Activated naive CD8-positive, alpha-beta T cell treated with anti-CD3 and anti-CD28 coated beads for 36 hours (primary cell): ENCODE results near the gene MTFMT. TPM values are rescaled to one million over a fixed set of nuclear protein-coding genes. Genes with fewer than 3 reads are reported as not detected.

Experiments
- DNase-seq: peaks from one replicate; pipeline ENCODE4 v3.0.0; 2021
- H3K27ac Mint-ChIP-seq: one replicate; pipeline ENCODE4 v1.8.0; 2022; ENCODE audit warnings: mild to moderate bottlenecking, moderate library complexity, mixed read lengths
- H3K27me3 Mint-ChIP-seq: one replicate; pipeline ENCODE4 v1.8.0; 2022; ENCODE audit warnings: mild to moderate bottlenecking, mixed read lengths
- H3K36me3 Mint-ChIP-seq: one replicate; pipeline ENCODE4 v1.8.0; 2021; ENCODE audit warnings: mild to moderate bottlenecking, mixed read lengths
- H3K4me1 Mint-ChIP-seq: one replicate; pipeline ENCODE4 v1.8.0; 2021; ENCODE audit warnings: mixed read lengths
- H3K4me3 Mint-ChIP-seq: one replicate; pipeline ENCODE4 v1.8.0; 2022; ENCODE audit warnings: mild to moderate bottlenecking, moderate library complexity, mixed read lengths
- H3K9me3 Mint-ChIP-seq: one replicate; pipeline ENCODE4 v1.8.0; 2022; ENCODE audit warnings: mixed read lengths
- total RNA-seq, 2 experiments: library from RNA; stranded (reverse); gene quantifications; one replicate each; pipeline ENCODE4 v1.2.3, GENCODE V29; 2021

MTFMT gene
- total RNA-seq, 2 experiments from 2014 or later, result 26.8 to 28.3 TPM

DNA sequence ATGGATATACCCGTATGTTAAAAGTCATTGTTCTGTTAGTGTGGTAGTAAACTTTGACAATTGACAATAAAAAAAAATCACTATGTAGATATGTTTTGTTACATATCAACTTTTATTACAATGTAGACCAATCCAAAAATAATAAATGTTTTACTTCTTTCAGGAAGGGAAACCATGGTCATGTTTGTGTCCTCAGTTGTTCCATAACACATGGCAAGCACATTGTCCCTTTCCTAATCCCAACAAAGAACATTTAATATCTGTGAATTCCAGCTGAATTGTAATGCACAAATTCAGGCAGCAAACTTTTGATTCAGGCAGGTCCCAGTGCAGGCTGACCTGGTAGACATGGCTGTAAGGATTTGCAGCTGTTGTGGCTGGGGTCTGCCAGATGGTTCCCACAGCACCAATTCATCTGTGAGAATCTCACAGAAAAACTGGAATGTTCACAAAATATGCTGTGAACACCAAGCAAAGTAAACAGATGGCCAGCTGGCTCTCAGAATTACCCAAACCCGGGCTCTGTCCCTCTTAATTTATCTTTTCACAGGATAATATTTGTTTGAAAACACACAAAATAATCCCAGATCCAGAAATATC is 37.8 kb downstream of the MTFMT start:
- no peak overlapping the region for H3K4me3 Mint-ChIP-seq
- no peak for DNase-seq
- peaks cover 9% of the 10 kb centered on the region for H3K36me3 Mint-ChIP-seq
- no peak overlapping the region for H3K27ac Mint-ChIP-seq
- H3K4me1 Mint-ChIP-seq, result peaks cover 31% of the 10 kb centered on the region
- H3K9me3 Mint-ChIP-seq, result no peaks in the 10 kb centered on the region
- H3K27me3 Mint-ChIP-seq, result no peaks in the 10 kb centered on the region

DNA sequence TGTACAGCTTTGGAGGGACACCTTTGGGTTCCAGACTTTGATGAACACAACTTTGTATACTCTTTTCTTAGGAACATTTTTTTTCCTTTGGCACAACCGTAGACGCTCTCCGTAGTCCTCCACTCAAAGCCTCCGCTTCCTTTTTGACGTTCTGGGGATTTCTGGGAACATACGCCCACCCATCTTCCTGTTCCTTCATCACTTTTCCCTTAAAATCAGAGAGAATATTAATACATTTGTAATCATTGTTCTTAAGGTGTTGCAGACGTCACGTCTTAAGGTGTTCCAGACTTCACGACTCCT is 39.3 kb downstream of the MTFMT start:
- peak overlapping the region; percentile 88 for H3K27ac Mint-ChIP-seq
- no peak for DNase-seq
- H3K36me3 Mint-ChIP-seq, result peaks cover 12% of the 10 kb centered on the region
- H3K4me1 Mint-ChIP-seq, result peaks cover 38% of the 10 kb centered on the region
- no peaks in the 10 kb centered on the region for H3K9me3 Mint-ChIP-seq
- H3K27me3 Mint-ChIP-seq, result no peaks in the 10 kb centered on the region
- peak overlapping the region; percentile 90 for H3K4me3 Mint-ChIP-seq

DNA sequence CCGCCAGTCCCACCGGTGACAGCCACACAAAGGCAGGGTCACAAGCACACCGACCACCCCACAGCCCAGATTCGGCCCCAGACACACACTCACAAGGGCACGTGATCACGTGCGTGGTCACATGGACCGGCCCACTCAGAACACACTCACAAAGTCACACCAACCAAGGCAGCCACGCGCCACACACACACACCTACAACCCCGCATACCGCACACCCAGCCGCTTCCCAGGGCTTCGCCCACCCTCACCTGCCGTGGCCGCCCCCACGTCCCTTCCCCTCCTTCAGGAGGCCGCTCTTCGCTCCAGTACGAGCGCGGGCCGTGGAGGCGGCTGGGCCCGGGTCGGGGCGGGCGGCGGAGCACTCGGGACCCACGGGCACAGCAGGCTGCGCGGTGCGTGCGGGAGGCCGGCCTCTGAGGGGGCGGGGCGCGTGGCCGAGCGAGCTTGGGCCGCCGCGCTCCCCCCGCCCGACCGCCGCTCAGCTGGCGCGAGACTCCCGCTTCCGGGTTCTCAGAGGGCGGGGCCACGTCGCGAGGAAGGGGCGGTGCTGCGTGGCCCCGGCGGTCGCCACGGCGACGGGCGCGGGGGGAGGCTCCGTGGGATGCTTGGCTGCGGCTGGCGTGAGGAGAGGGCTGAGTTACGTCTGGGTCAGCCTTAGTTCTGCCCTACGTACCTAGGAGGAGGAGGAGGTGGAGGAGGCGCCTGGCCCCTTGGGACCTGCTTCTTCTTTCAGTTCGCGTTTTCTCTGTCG is 39.8 kb downstream of the MTFMT start, which contains the start of gene SPG21:
Gene SPG21 (minus strand): TSS at position 499 of the 752 bp plus-strand sequence. CDS start 6,345 bp downstream, outside the sequence.
- Mint-ChIP-seq H3K27ac (peak within 1 kb of the TSS; percentile 88), H3K4me3 (peak within 1 kb of the TSS; percentile 93), H3K4me1 (peaks cover 42% of the 10 kb centered on the region), H3K36me3 (peaks cover 12% of the 10 kb centered on the region), H3K27me3 (no peaks in the 10 kb centered on the region), H3K9me3 (no peaks in the 10 kb centered on the region)
- peak; percentile 94 for DNase-seq

DNA sequence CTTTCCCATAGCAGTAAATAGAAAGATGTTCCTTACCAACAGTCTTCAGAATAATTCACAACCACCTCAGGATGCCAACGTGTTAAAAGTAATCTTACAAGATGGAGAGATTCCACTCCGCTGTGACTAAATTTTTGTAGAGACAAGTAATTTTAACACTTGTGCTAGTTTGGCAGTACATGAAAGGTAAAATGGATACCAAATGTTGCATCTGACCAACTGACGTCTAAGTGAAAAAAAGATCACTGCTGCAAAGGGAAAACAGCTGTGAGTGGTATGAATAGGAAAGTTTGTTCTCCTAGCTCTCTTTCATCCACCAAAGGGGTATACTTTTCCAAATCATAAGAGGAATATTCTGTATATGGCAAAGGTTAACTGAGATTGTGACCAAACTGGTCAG is 42.3 kb downstream of the MTFMT start:
- Mint-ChIP-seq H3K4me3 (no peak overlapping the region), H3K27ac (no peak overlapping the region), H3K9me3 (no peaks in the 10 kb centered on the region), H3K36me3 (peaks cover 17% of the 10 kb centered on the region), H3K4me1 (peaks cover 41% of the 10 kb centered on the region), H3K27me3 (no peaks in the 10 kb centered on the region)
- no peak for DNase-seq

DNA sequence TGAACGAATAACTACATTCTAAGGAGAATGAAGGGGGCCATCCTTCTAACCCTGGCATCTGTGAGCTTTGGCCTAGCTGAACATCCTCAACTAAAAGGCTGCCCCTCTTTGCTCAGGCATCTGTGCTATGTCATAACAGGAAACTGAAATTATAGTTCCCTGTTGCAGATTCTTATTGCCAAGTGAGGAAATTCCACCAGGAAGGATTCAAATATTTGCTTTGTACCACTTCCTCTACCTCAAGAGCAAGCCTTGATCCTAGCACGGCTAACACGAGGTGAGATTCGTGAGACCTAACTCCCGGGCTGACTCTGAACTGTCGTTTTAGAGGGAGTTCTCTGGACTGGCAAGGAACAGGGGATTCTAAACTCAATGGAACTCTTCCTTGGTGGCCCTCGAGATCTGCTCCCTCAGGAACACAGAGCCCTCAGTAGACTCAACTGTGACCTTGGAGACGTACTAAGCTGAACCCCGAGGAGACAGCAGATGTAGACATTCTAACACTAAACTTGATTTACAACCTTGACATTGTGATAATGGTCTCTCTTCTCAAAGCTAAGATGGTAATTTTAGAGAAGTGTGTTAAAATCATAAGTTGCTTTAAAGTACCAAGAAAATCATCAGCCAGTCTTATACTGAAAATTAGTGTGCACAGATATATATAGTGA is 43.9 kb downstream of the MTFMT start:
- Mint-ChIP-seq H3K4me3 (peak overlapping the region; percentile 15), H3K27ac (peak overlapping the region; percentile 50), H3K4me1 (peaks cover 41% of the 10 kb centered on the region), H3K27me3 (no peaks in the 10 kb centered on the region), H3K36me3 (peaks cover 17% of the 10 kb centered on the region), H3K9me3 (no peaks in the 10 kb centered on the region)
- DNase-seq, result no peak

DNA sequence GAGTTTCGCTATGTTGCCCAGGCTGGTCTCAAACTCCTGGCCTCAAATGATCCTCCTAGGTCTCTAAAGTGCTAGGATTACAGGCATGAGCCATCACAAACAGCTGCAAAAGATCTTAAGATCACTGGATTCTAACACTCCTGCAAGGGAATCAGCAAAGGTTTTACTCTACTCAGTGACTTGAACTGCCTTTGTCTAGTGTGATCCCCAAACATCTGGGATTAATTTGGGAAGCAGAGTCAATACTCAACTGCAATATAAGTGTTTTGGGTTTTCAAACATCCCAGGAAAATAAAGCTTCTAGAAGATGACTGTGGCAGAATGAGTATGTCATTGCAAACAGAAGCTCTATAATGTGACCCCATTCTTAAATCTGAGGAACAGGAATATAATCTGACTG is 47.0 kb downstream of the MTFMT start:
- Mint-ChIP-seq H3K4me3 (no peak overlapping the region), H3K4me1 (peaks cover 25% of the 10 kb centered on the region), H3K36me3 (peaks cover 10% of the 10 kb centered on the region), H3K27me3 (no peaks in the 10 kb centered on the region), H3K9me3 (no peaks in the 10 kb centered on the region), H3K27ac (no peak overlapping the region)
- DNase-seq, result no peak

DNA sequence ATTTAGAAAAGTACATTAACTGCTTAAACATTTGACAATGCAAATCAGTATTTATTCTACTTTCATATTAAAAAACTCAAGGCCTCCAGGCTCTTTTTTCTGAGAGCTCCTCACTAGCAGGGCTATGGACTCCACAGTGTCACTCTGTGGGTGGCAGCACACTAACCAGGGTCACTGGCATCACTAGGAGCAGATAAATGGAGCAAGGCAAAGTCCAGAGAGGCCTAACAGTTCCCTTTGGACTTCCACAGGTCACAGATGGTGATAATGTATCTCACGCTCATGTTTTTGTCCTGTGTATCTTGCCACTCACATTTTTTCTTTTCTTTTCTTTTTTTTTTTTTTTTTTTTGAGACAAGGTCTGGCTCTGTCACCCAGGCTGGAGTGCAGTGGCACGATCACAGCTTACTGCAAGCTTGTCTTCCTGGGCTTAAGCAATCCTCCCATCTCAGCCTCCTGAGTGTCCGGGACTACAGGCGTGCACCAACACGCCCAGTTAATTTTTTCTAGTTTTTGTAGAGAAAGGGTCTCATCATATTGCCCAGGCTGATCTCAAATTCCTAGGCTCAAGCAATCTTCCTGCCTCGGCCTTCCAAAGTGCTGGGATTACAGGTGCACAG is 47.5 kb downstream of the MTFMT start:
- Mint-ChIP-seq H3K36me3 (peaks cover 13% of the 10 kb centered on the region), H3K4me1 (peaks cover 20% of the 10 kb centered on the region), H3K9me3 (no peaks in the 10 kb centered on the region), H3K27ac (no peak overlapping the region), H3K4me3 (no peak overlapping the region), H3K27me3 (no peaks in the 10 kb centered on the region)
- no peak for DNase-seq

DNA sequence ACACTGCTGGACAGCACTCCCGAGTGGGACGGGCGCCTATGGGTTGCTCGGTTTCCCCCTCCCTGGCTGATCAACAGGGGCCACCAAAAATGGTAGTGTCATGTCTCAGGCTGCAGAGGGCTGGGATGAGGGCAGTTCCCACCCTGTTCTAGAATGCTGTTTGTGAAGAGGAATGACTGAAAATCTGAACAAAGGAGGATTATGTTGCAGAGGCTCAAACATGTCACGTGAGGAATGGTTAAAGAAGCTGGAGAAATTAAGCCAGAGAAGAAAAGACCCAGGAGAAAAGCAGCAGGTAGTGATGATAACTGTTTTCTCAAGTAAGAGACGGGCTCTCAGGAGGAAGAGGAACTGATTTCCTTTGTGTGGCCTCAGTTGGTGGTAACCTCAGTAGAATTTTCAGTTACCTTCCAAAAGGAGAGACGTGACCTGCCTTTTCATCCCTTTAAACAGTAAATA is 50.2 kb downstream of the MTFMT start:
- peaks cover 6% of the 10 kb centered on the region for H3K4me1 Mint-ChIP-seq
- DNase-seq, result no peak
- no peaks in the 10 kb centered on the region for H3K9me3 Mint-ChIP-seq
- no peak overlapping the region for H3K27ac Mint-ChIP-seq
- H3K27me3 Mint-ChIP-seq, result no peaks in the 10 kb centered on the region
- no peak overlapping the region for H3K4me3 Mint-ChIP-seq
- peaks cover 16% of the 10 kb centered on the region for H3K36me3 Mint-ChIP-seq

DNA sequence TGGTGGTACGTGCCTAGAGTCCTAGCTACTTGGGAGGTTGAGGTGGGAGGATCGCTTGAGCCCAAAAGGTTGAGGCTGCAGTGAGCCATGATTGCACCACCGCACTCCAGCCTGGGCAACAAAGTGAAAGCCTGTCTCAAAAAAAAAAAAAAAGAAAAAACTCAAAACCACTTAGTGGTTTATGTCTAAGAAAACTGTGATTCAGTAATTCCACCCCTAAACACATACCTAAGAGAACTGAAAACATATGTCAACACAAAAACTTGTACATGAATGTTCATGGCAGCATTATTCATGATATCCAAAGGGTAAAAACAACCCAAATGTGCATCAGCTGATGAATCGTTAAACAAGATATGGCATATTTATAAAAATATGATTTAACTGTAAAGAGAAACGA is 54.0 kb downstream of the MTFMT start:
- Mint-ChIP-seq H3K4me1 (no peaks in the 10 kb centered on the region), H3K9me3 (no peaks in the 10 kb centered on the region), H3K4me3 (no peak overlapping the region), H3K27ac (no peak overlapping the region), H3K36me3 (peaks cover 18% of the 10 kb centered on the region), H3K27me3 (no peaks in the 10 kb centered on the region)
- DNase-seq, result no peak

DNA sequence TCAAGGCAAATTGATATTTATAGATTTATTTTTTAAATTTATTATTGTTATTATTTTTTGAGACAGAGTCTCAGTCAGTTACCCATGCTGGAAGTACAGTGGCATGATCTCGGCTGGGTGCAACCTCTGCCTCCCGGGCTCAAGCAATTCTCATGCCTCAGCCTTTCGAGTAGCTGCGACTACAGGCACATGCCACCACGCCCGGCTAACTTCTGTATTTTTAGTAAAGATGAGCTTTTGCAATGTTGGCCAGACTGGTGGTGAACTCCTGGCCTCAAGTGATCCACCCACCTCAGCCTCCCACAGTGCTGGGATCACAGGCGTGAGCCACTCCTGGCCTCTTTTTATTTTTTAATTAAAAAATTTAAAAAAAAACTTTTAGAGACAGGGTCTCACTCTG is 58.7 kb downstream of the MTFMT start:
- H3K27me3 Mint-ChIP-seq, result no peaks in the 10 kb centered on the region

DNA sequence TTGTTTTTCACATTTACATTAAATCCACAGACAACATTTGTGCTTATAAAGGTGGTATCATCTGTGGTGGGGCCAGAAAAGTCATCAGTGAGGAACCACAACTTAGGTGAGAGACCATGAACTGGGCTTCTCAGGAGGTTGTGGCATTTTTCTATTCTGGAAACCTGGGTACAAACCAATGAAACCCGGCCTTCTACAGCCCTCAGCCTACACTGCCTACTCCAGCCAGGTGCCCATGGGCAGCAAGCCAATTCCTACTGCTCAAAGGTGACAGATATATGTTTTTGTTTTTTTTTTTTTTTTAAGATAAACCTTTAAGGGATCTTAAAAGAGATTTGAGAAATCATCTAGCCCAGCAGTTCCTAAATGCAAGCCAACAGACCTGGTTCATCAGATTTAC is 60.0 kb downstream of the MTFMT start:
- no peak overlapping the region for H3K4me3 Mint-ChIP-seq
- no peak for DNase-seq
- H3K27me3 Mint-ChIP-seq, result no peaks in the 10 kb centered on the region
- no peak overlapping the region for H3K27ac Mint-ChIP-seq
- H3K36me3 Mint-ChIP-seq, result peaks cover 13% of the 10 kb centered on the region
- no peaks in the 10 kb centered on the region for H3K4me1 Mint-ChIP-seq
- H3K9me3 Mint-ChIP-seq, result no peaks in the 10 kb centered on the region

More for the DNA sequence above, 58.7 kb downstream of the MTFMT start:
- Mint-ChIP-seq H3K9me3 (no peaks in the 10 kb centered on the region), H3K4me3 (no peak overlapping the region), H3K27ac (no peak overlapping the region), H3K36me3 (peaks cover 18% of the 10 kb centered on the region), H3K4me1 (no peaks in the 10 kb centered on the region)
- no peak for DNase-seq

DNA sequence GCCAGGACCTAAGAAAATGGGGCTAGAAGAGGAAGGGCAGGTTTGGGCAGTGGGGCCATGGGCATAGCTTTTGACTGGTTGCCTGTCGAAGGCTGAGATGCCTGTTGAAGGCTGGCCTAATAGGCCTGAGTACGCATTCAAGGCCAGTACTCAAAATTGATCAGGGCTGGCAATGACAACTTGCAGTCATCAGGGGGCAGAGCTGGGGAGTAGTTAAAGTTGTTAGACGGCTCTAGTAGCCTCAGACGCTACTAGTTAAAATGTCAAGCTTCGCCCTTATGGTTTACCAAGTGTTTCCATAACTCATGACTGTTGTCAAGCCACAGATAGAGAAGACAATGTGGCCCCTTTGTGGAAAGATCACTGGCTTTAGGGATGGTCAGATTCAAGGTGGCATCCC is 68.4 kb downstream of the MTFMT start:
- Mint-ChIP-seq H3K4me3 (no peak overlapping the region), H3K4me1 (no peaks in the 10 kb centered on the region), H3K36me3 (peaks cover 23% of the 10 kb centered on the region), H3K9me3 (no peaks in the 10 kb centered on the region), H3K27ac (no peak overlapping the region), H3K27me3 (no peaks in the 10 kb centered on the region)
- DNase-seq, result no peak

DNA sequence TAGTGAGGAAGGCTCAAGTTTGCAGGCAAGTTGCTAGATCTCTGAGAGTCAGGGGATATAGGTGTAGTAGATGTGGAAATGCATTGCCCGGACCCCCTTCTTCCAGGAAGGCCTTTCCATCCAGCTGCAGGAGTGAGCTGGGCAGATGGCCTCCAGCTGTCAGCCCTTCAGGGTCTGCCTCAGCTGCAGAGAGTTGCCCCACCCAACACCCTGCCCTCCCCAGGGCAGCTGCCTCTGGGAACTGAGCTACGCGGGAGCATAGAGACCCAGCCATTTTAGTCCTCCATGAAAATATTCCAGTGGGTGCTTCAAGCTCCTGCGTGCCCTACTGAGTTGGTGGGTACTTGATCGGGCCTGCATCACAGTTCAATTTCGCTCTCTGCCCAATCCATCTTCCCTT is 69.3 kb downstream of the MTFMT start:
- H3K27me3 Mint-ChIP-seq, result no peaks in the 10 kb centered on the region
- no peak for DNase-seq
- H3K4me3 Mint-ChIP-seq, result no peak overlapping the region
- no peaks in the 10 kb centered on the region for H3K4me1 Mint-ChIP-seq
- H3K36me3 Mint-ChIP-seq, result peaks cover 25% of the 10 kb centered on the region
- H3K27ac Mint-ChIP-seq, result no peak overlapping the region
- H3K9me3 Mint-ChIP-seq, result no peaks in the 10 kb centered on the region

DNA sequence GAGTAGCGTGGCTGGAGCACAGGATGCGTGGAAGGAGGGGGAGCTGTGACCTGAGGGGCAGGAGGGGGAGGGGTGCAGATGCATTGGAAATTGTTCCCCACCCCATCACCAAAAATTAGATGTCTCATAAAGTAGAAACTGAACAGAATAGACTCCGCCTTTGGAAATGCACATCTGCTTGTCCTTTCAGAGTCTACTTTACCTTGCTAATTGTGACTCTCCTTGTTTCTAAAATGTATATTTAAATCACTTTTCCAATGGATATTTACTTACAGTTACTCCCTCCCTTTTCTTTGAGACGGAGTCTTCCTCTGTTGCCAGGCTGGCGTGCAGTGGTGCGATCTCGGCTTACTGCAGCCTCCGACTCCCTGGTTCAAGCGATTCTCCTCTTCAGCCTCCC is 70.3 kb downstream of the MTFMT start:
- no peaks in the 10 kb centered on the region for H3K9me3 Mint-ChIP-seq
- no peaks in the 10 kb centered on the region for H3K27me3 Mint-ChIP-seq
- DNase-seq, result no peak
- H3K36me3 Mint-ChIP-seq, result peaks cover 29% of the 10 kb centered on the region
- no peak overlapping the region for H3K4me3 Mint-ChIP-seq
- no peaks in the 10 kb centered on the region for H3K4me1 Mint-ChIP-seq
- H3K27ac Mint-ChIP-seq, result no peak overlapping the region

DNA sequence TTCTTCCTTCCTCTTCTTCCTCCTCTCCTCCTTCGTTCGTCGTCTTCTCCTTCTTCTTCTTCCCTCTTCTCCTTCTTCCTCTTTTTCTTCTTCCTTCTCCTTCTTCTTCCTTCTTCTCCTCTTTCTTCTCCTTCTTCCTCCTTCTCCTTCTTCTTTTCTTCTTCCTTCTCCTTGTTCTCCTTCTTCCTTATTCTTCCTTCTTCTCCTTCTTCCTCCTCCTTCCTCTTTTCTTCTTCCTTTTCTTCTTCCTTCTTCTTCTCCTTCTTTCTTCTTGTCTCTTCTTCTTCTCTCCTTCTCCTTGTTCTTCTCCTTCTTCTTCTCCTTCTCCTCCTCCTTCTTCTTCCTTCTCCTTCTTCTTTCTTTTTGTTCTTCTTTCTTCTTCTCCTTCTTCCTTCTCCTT is 75.0 kb downstream of the MTFMT start:
- no peak overlapping the region for H3K4me3 Mint-ChIP-seq
- peaks cover 10% of the 10 kb centered on the region for H3K36me3 Mint-ChIP-seq
- peaks cover 5% of the 10 kb centered on the region for H3K4me1 Mint-ChIP-seq
- DNase-seq, result no peak
- no peaks in the 10 kb centered on the region for H3K27me3 Mint-ChIP-seq
- peak overlapping the region; percentile 18 for H3K27ac Mint-ChIP-seq
- H3K9me3 Mint-ChIP-seq, result no peaks in the 10 kb centered on the region
